CD4-positive, alpha-beta T cell treated with Interleukin-2 at 100 ng/mL for 4 hours (primary cell): Measurements from ENCODE around the gene NLRP1.

Experiments
- DNase-seq: peaks from one replicate; pipeline ENCODE4 v3.0.0-alpha.2; 2020; ENCODE audit warnings: low spot score

NLRP1 gene

DNA sequence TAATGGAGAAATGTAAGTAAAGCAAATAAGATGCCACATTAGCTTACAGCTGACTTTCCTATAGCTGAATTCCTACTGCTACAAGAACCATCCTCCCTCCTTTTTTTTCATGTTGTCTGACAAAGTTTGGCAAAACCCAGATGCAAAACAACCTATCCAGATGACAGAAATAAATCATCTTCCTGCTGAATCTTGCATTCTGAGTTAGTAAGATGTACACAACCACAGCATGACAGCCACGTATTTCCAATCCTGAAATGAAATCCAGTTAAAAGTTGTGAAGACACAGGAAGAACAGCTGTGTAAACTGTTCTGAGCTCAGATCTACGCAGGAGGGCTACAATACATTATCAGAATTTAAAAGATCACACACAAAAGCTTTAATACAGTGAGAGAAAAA is 110.4 kb downstream of the NLRP1 start:
- DNase-seq, result no peak

DNA sequence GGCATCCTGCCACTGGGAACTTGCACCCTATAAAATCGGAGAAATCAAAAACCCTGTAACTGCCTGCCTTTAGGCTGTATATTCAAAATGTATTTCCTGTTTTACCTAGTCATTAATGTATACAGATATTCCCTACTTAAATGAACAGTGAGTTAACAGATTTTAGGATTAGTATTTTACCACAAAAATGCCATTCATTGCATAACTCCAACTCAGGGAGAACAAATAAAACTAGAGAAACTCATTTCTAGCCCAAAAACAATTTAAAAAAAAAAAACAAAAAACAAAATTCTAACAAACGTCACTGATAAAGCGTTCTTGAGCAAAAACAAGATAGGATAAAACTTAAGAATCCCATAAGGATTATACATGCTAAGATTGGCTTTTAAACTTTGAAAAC is 111.8 kb downstream of the NLRP1 start:
- DNase-seq, result no peak

DNA sequence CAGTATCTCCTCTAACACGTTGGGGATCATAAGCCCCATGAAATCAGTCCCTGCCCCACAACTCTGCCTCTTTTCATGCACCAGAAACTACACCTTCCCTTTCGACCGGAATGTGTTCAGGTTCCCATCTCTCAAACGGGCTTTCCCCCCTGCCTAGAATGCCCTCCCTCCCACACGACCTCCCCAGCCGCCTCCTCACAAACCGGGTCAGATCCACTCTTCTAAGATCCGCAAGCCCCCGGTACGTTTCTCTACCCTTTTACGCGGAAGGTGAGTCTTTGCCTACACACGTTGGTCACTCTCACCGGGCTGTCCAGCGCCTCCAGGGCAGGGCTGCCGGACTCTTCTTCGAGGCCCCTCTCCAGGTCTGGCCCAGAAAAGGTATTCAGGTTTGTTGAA is 116.2 kb downstream of the NLRP1 start:
- DNase-seq, result no peak

DNA sequence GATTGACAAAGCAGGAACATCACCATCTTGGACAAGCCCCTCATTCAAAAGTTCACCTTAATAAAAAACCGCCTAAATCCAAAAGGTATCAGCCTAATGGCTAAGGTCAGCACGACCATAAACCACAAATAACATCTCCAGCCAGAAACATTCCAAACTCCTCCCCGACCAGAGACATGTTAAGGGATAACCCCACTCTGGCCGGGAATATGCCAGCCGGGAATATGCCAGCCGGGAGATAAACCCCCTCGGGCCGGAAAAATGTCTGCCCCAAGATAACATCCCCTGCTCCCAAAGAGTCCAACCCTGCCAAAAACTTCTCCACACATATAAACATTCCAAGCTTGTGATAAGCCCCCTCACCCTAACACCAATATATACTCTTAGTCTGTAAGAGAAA is 116.9 kb downstream of the NLRP1 start:
- DNase-seq, result no peak

DNA sequence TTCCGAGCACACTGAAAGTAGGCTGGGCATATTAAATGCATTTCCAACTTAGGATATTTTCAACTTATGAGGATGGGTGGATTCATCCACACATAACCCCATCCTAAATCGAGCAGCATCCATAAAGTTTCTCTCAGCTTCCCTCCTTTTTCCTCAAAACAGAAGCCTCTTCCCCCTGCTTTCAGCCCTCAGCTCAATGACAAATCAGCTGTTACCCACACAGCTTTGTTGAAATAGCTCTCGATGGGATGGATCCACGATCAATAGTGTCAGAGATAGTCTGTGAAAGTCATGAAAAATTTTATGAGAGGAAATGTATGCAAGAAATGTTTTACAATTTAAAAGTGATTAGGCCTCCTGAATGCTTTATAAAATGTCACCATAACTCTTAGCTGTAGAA is 118.0 kb downstream of the NLRP1 start:
- DNase-seq, result no peak

DNA sequence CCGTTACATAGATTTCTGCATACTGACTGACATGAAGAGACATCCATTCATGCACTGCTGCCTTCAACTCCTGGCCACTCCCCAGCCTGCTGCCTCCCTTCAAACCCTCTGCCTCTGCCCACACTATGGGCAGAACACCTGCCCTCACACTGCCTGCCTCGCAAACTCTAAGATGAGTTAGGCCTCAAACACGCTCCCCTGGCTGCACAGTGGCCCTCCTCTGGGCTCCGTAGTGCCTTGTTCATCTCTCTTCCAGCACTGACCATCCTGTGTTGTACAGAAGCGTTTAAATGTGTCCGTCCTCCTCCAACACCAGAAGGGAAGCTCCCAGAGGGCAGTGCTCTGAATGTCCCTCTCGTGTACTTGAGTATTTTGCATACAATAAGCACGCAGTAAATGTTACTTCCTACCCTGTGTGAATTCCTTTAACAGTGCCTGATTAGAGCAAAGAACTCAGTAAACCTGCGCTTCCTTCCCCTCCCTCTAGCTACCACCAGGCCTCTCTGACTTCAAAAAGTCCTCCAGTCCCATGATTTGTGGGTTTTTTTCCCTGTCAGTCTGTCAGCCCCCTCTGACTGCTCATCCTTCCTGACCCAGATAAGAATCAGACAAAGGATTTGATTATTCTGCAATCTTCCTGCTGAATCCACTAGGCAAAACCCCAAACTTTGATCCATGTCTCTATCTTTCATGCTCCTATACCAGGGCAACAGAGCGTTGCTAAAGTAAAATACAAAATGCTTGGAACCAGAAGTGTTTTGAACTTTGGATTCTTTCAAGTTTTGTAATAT is 119.4 kb downstream of the NLRP1 start:
- no peak for DNase-seq
